ENCODE measurements around the gene ULBP2.
"Not testable (repeated sequence)": the region's sequence is repeated elsewhere in the genome, so short reads cannot be mapped to it uniquely, and the experiment has no call there.

The ULBP2 gene, protein sequence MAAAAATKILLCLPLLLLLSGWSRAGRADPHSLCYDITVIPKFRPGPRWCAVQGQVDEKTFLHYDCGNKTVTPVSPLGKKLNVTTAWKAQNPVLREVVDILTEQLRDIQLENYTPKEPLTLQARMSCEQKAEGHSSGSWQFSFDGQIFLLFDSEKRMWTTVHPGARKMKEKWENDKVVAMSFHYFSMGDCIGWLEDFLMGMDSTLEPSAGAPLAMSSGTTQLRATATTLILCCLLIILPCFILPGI

GRCh38 chr6:149941583-149942460 lies at the start of gene ULBP2:
ULBP2 (plus strand) TSS chr6:149942014; CDS start chr6:149942073, 59 bp downstream.
- peak; percentile 61 to 78 for DNase-seq

DNA sequence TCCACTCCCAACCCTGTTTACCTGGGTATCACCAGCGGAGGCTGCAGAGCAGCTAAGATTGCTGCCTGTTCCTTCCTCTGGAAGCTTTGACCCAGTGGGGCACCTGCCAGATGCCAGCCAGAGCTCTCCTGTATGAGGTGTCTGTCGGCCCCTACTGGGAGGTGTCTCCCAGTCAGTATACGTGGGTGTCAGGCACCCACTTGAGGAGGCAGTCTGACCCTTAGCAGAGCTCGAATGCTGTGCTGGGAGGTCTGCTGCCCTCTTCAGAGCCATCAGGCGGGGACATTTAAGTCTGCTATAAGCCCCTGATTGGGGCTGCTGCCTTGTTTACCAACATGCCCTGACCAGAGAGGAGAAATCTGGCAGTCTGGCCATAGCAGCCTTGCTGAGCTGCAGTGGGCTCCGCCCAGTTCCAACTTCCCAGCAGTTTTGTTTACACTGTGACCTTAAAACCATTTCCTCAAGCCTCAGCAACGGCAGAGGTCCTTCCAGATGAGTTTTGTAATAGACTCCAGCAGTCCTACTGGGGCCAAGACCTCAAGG lies 46.7 kb upstream of the ULBP2 start:
- peak in 1 of 2 experiments; percentile 33 for DNase-seq

DNA sequence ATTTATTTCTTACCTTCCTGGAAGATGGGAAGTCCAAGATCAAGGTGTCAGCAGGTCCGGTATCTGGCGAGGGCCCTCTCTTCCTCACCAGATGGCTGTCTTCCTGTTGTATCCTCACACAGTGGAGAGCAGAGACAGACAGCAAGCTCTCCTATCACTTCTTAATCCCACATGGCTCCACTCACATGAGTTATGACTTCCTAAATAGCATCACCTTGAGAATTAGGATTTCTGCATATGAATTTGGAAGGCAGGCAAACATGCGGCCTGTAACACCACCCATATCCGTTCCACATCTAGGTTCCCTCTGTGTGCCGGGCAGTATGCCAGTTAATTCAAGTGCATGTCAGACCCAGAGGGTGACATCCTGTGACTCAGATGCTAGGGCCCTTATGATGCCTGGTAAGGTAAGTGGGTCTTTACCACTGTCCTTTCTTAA lies 46.0 kb upstream of the ULBP2 start:
- DNase-seq, result no peak

DNA sequence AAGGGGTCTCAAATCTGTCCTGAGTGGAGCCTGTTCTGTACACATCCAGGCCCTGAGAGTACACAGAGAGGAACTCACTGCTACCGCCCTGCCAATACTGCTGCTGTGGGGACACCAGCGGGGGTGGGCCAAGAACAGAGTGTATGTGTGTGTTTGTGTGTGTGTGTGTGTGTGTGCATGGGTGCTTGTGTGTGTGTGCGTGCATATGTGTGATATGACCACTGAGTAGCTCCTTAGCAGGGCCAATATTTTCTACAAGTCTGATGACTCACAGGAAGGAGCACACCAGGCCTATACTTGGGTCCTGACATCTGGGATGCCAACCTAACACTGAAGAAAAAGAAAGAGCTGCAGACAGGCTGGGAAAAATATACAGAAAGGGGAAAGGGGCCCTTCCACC lies 45.3 kb upstream of the ULBP2 start:
- no peak for DNase-seq

DNA sequence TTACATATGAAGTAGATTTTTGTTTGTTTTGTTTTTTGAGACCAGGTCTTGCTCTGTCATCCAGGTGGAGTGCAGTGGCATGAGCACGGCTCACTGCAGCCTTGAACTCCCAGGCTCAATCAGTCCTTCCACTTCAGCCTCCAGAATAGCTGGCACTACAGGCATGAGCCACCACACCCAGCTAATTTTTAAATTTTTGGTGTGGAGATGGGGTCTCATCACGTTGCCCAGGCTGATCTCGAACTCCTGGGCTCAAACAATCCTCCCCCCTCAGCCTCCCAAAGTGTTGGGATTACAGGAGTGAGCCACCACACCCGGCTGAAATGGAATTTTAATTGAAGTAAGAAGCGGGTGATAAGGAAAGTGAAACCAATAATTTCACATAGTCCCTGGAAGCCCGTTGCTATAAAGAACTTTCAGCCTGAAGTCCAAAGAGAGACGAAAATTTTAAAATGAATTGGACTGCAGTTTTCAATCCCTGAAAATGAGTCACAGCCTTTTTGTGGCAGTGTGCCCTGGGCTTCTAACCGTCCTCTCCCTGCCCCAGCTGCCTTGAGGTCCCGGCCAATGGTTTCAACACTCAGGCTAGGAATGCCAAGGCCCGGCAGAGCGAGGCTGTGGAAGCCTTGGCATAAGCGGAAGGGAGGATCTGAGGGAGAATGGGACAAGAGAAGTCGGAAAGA lies 44.7 kb upstream of the ULBP2 start:
- DNase-seq, result no peak

DNA sequence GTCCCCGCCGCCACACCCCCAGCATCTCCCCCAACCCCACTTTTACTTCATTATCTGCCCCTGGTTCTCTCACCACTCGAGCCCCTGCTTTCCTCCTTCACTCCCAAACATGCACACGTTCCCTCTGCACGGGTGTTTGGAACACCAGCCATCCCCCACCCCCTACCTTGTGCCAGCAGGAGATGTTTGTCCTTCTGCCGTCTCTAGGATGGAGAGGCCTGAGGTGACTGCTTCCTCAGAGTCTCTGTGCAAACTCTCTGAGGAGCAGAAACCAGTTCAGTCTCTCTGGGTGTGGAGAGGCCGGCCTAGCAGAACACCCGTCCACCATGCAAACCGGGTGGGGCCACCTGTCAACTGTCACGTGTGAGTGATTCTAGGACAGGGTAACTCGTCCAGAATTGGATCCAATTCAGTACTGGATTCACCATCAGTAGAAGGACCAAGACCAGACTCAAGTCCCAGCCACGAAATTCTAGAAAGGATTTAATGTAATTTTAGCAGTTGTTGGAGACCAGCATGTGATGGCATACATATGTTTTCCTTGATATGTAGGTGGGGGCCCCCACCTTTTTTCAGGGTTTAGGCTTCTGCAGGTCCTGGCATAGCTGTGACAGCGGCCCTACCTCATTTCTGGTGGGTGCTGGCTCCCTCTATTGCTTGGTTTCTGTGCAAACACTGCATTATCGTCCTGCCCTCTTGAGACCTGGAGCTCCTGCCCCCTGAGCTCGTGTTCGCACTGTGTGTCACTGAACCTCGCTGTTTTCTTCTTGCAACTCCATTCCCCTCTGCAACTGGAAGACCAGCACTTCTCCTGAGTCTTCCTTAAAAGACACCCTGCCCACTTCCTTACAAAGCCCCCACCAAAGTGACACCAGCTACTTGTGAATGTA lies 43.7 kb upstream of the ULBP2 start, which contains the start of gene RAET1E:
Gene RAET1E (minus strand): TSS at position 259 of the 890 bp plus-strand sequence. CDS start 7,212 bp downstream, outside the sequence.
- DNase-seq, result no peak

DNA sequence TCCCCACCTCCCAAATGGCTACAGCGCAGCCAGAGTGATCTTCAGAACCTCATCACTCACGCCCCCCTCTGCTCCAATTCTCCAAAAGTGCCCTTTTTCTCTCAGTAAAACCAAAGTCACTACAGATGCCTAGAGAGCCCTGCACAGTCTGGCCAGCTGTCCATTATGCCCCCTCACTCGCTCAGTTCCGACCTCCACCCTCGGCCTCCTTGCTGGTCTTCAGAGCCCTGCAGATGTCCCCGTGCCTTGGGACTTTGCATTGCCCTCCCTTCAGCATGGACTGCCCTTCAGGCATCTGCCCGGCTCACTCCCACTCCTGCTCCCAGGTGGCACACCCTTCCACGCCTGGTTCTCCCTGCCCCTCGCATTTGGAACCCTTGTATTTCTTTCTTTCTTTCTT lies 42.8 kb upstream of the ULBP2 start:
- DNase-seq, result no peak

DNA sequence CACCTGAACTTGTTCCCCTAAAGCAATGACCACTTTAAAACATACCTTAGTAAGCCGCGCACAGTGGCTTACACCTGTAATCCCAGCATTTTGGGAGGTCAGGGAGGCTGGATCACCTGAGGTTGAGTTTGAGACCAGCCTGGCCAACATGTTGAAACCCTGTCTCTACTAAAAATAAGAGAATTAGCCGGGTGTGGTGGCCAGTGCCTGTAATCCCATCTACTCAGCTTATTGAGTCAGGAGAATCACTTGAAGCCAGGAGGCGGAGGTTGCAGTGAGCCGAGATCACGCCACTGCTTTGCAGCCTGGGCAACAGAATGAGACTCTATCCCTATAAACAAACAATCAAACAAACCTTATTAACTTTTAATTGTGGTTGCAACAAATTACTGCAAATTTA lies 42.3 kb upstream of the ULBP2 start:
- DNase-seq, result no peak

DNA sequence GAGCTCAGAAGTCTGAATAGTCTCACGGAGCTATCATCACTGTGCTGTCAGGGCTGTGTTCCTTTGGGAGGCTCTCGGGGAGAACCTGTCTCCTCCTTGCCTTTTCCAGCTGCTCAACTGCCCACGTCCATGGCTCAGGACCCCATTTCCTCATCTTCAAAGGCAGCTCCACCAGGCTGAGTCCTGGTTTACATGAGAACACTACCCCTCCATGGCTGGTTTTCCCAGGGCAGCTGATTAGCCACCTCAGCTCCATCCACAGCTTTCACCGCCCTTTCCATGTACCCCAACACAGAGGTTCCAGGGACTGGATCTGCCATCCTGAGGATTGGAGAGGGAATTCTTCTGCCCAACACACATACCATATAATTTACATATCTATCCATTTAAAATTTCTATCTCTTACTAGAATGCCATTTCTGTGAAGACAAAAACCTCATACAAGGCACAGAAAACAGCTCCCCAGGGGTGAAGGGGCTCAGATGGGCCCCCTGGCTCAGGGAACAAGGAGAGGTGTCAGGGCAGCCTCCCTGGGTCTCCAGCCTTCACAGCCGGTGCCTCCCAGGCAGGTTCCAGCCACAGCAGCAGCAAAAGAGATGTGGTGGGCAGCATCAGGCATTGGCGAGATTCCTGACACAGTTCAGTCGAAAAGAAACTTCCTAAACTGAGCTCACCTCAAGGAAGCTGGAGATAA lies 41.7 kb upstream of the ULBP2 start:
- DNase-seq, result no peak

- no peak for DNase-seq
Observed at GRCh38 chr6:149900620-149901443, 41.0 kb upstream of the ULBP2 start.

GRCh38 chr6:149901444-149902140 lies 40.2 kb upstream of the ULBP2 start:
- DNase-seq, result no peak

DNA sequence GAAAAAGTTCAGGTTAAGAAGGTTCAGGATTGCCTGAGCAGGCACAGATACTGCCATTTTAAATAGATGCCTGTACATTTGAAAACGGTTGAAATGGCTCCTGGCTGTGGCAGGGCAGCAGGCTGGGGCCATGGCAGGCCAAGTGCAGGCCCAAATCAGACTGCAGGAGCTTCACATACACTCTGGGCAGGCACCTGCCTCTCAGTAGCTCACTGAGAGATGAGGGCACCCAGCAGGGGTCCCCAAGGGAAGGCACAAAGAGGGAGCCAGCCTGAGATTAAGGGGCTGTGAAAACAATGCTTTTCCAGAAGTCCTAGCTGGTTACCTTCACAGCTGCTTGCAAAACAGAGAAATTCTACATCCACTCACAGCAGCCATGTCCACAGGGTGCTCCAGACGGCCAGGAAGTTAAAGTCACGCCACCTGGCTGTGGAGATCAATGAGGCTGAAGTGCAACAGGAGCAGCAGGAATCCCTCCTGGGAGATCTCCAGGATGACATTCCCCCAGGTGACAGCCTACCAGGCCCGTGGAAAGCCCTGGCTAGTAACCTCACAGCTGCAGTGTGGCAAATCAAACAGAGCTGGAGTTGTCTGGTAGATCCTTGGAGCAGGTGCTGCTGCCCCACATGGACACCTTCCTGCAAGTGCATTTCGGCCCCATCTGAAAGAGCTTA lies 37.7 kb upstream of the ULBP2 start:
- DNase-seq, result peak in 1 of 2 experiments; percentile 14

DNA sequence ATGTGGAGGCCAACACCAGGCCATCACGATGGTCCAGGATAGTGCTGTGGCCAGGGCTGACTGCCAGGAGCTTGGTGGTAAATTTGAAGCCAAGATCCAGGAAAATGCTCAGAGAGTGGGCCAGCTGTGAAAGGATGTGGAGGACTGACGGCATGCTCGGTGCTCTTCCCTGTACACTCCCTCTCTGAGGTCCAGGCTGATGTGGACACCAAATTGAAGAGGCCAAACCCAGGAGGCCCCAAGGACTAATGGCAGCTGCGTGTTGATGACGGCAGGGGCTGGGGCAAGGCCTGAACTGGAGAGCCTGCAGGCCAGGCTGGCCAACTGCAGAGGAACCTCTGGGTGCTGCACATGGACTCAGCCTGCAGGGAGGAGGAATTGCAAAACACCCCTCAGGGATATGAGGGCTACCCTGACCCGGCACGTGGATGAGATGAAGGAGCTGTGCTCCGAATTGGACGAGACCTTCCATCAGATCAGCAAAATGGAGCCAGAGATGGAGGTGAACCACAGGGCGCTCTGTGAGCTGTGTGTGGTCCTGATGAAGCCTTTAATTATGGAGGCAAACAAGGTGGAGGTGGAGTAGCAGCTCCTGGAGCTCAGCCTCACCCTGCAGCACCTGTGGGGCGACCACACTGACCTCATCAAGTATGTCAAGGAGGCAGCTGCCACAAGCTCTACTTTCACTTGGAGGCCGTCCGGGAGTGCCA lies 37.0 kb upstream of the ULBP2 start:
- DNase-seq, result no peak

GRCh38 chr6:149905371-149905910 lies 36.4 kb upstream of the ULBP2 start:
- DNase-seq, result no peak

- no peak for DNase-seq
Observed at GRCh38 chr6:149905911-149906371, 35.9 kb upstream of the ULBP2 start.

DNA sequence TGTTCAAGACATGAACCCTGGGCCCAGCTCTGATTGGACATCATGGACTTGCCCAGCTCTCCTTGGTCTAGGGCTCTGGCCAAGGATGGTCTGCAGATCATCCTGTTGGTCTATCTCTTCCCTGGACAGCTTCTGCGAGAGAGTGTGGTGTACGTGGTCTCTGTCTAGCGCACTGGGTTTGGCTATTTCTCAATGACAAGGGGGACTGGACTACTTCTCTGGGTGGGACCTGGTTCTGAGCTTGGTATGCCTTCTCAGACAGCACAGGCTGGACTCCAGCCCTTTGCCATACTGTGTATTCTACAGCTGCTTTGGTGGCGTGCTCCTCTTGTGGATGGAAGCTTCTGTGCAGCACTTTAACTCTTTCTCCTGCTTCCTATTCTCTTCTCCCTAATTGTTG lies 35.4 kb upstream of the ULBP2 start:
- no peak for DNase-seq

DNA sequence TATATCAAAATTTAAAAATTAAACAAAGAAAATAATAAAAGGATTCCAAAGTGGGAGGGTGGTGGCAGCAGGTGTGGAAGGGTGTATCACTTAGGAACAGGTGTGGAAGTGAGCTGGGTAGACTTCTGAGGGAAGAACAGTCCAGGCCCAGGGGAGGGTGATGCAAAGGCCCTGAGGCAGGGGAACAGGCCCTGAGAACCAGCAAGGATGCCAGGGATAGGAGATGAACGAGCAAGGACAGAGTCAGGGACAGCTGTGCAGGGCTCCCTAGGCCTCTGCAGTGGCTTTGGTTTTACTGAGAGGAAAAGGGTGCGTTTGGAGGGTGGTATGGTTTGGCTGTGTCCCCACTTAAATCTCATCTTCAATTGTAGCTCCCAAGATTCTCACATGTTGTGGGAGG lies 34.5 kb upstream of the ULBP2 start:
- no peak for DNase-seq

DNA sequence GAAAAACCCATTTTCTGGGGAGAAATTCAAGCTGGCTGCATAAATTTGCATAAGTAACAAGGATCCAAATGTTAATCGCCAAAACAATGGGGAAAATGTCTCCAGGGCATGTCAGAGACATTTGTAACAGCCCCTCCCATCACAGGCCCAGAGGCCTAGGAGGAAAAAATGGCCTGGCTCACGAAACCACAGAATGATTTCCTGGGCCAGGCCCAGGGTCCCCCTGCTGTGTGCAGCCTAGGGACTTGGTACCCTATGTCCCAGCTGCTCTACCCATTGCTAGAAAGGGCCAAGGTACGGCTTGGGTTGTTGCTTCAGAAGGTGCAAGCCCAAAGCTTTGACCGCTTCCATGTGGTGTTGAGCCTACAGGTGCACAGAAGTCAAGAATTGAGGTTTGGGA lies 33.3 kb upstream of the ULBP2 start:
- DNase-seq, result not testable (repeated sequence)

Data from NCI-H526 (cell line).